ENCODE data around the gene TBX15.
"Not testable (repeated sequence)": the region's sequence is repeated elsewhere in the genome, so short reads cannot be mapped to it uniquely, and the experiment has no call there.

TBX15 gene

GRCh38 chr1:118960567-118961136 lies 27.5 kb downstream of the TBX15 start:
- in situ Hi-C loops (cut with MboI; ENCODE audit: low sequenced_read_pairs) = no loop called here

- in situ Hi-C loops (cut with MboI; ENCODE audit: low sequenced_read_pairs) = no loop called here
Measured at GRCh38 chr1:118960026-118960561, 28.0 kb downstream of the TBX15 start.

- in situ Hi-C loops (cut with MboI; ENCODE audit: low sequenced_read_pairs) = no loop called here
Measured at GRCh38 chr1:118958937-118959631, 29.1 kb downstream of the TBX15 start.

GRCh38 chr1:118958140-118958539 lies 30.0 kb downstream of the TBX15 start:
- in situ Hi-C loops (cut with MboI; ENCODE audit: low sequenced_read_pairs) = no loop called here

- in situ Hi-C loops (cut with MboI; ENCODE audit: low sequenced_read_pairs) = not testable (repeated sequence)
Measured at GRCh38 chr1:118957579-118957978, 30.6 kb downstream of the TBX15 start.

- in situ Hi-C loops (cut with MboI; ENCODE audit: low sequenced_read_pairs) = no loop called here
Measured at GRCh38 chr1:118954301-118954905, 33.7 kb downstream of the TBX15 start.

GRCh38 chr1:118951270-118951936 lies 36.7 kb downstream of the TBX15 start:
- in situ Hi-C loops (cut with MboI; ENCODE audit: low sequenced_read_pairs) = no loop called here

GRCh38 chr1:118949315-118949714 lies 38.8 kb downstream of the TBX15 start:
- in situ Hi-C loops (cut with MboI; ENCODE audit: low sequenced_read_pairs) = no loop called here

GRCh38 chr1:118948846-118949245 lies 39.3 kb downstream of the TBX15 start:
- in situ Hi-C loops (cut with MboI; ENCODE audit: low sequenced_read_pairs) = no loop called here

- in situ Hi-C loops (cut with MboI; ENCODE audit: low sequenced_read_pairs) = no loop called here
Measured at GRCh38 chr1:118948351-118948750, 39.8 kb downstream of the TBX15 start.

GRCh38 chr1:118947790-118948189 lies 40.4 kb downstream of the TBX15 start:
- in situ Hi-C loops (cut with MboI; ENCODE audit: low sequenced_read_pairs) = no loop called here

- in situ Hi-C loops (cut with MboI; ENCODE audit: low sequenced_read_pairs) = no loop called here
Measured at GRCh38 chr1:118947003-118947765, 41.0 kb downstream of the TBX15 start.

- in situ Hi-C loops (cut with MboI; ENCODE audit: low sequenced_read_pairs) = no loop called here
Measured at GRCh38 chr1:118945489-118945888, 42.7 kb downstream of the TBX15 start.

- in situ Hi-C loops (cut with MboI; ENCODE audit: low sequenced_read_pairs) = no loop called here
Measured at GRCh38 chr1:118944546-118944945, 43.6 kb downstream of the TBX15 start.

- in situ Hi-C loops (cut with MboI; ENCODE audit: low sequenced_read_pairs) = no loop called here
Measured at GRCh38 chr1:118944133-118944532, 44.0 kb downstream of the TBX15 start.

GRCh38 chr1:118940957-118941356 lies 47.2 kb downstream of the TBX15 start:
- in situ Hi-C loops (cut with MboI; ENCODE audit: low sequenced_read_pairs) = no loop called here

- in situ Hi-C loops (cut with MboI; ENCODE audit: low sequenced_read_pairs) = no loop called here
Measured at GRCh38 chr1:118937413-118938072, 50.6 kb downstream of the TBX15 start.

GRCh38 chr1:118934706-118935105 lies 53.4 kb downstream of the TBX15 start:
- in situ Hi-C loops (cut with MboI; ENCODE audit: low sequenced_read_pairs) = no loop called here

GRCh38 chr1:118933051-118933781 lies 54.9 kb downstream of the TBX15 start:
- in situ Hi-C loops (cut with MboI; ENCODE audit: low sequenced_read_pairs) = no loop called here

- in situ Hi-C loops (cut with MboI; ENCODE audit: low sequenced_read_pairs) = no loop called here
Measured at GRCh38 chr1:118931876-118932275, 56.3 kb downstream of the TBX15 start.
